Measurements from ENCODE around the gene DECR2.
"Not testable (repeated sequence)": the region's sequence is repeated elsewhere in the genome, so short reads cannot be mapped to it uniquely, and the experiment has no call there.

Gene DECR2, protein sequence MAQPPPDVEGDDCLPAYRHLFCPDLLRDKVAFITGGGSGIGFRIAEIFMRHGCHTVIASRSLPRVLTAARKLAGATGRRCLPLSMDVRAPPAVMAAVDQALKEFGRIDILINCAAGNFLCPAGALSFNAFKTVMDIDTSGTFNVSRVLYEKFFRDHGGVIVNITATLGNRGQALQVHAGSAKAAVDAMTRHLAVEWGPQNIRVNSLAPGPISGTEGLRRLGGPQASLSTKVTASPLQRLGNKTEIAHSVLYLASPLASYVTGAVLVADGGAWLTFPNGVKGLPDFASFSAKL

DNA sequence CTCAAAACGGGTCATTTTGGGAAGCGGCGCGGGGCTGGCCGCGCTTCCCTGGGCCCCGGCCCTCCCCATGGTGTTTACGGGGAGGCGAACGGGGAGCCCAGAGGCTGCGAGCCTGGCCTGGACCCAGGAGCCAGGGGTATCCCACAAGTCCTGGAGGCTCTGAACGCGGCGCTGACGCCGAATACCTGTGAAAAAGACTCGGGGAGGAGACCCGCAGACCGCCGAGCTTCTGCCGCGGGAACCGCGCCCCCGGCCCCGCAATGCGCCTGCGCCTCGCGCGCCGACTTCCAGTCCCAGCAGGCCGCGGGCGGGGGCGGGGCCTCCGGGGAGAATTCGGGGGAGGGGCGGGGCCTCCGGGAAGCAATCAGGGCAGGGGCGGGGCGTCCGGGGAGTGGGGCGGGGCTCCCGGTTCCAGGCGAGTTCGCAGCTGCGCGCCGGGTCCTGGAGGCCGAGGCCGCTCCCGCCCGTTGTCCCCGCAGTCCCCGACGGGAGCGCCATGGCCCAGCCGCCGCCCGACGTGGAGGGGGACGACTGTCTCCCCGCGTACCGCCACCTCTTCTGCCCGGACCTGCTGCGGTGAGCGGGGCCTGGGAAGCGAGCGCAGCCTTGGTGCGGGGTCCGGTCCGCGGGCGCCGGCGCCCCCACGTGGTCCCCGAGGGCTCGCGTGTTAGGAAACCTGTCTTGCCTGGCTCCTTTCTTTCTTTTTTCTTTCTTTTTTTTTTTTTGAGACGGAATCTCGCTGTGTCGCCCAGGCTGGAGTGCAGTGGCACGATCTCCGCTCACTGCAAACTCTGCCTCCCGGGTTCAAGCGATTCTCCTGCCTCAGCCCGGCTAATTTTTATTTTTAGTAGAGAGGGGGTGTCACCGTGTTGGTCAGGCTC is at the start of gene DECR2:
Gene DECR2 (plus strand): TSS at position 418 of the 881 bp plus-strand sequence. CDS start 79 bp downstream, at position 497.
- peak; percentile 95 for DNase-seq (ENCODE audit: low spot score)

DNA sequence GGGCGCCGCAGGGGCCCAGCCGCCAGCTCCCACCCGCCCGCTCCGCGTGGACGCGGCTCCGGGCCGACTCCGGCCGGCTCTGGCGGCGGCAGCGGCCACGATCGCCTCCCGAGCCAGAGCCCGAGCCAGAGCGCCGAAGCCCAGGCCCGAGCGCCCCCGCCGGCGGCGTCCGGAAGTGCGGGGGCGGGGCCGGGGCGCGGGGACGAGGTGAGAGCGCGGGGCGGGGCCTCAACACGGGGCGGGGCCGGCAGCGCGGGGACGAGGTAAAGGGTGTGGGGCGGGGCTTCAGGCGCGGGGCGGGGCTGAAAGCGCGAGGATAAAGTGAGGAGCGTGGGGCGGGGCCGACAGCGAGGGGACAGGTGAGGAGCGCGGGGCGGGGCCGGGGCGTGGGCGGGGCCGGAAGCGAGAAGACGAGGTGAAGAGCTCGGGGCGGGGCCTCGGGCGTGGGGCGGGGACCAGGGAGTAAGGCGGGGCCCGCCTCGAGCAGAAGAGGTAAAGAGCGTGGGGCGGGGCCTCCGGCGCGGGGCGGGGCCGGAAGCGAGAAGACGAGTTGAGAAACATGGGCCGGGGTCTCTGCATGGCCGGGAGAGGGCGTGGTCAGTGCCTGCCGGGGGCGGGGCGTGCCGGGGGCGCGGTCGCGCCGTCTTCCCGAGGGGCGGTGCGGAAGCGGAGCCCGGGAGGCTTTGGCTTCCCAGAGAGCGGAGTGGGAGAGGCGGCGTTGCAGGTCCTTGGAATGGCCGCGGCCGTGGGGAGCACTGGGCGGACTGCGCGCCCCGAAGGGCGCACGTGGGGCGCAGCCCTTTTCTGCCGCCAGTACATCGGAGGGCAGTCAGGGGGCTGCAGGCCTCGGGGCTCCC is 48.9 kb upstream of the DECR2 start, which contains the start of gene AXIN1:
Gene AXIN1 (minus strand): TSS at position 177 of the 857 bp plus-strand sequence. CDS start 5,698 bp downstream, outside the sequence.
- DNase-seq (ENCODE audit: low spot score) = peak; percentile 100

DNA sequence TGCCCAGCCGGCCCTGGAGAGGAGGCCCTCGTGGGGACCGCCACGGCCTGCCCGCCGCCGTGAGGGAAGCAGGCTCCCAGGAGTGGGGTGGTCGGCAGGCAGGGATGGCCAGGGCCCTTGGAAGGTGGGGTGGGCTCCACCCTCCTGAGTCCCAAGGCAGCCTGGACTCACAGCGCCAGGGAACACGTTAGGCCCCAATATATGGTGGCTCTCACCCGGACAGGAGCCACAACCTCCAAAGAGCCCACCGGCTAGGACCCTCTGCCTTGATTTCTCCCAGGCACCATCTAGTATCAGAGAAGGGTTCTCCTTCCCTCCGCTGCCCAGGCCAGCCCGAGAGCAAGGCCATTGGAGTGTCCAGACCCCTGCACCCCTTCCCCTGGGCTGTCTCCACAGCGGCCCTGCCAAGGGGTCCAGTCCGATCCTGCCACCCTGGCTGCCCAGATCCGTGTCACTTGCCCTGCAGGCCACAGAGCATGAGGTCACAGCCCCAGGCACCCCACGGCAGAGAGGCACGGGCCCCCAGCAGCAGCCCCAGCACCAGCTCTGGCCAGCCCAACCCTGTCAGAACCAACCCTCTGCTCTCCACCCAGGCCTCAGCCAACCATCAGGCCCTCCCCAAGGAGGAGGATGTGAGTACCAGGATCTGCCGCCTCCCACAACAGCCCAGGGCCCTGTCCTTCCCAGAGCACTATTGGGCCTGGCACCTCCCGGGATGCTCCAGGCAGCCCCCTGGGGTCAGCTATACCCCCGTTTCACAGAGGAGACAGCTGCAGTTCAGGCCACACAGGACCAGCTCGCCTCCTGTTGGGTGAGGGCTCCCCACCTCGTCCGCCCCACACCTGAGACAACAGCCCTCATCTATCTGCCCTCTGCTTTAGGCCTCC is 48.0 kb upstream of the DECR2 start:
- DNase-seq (ENCODE audit: low spot score) = no peak

DNA sequence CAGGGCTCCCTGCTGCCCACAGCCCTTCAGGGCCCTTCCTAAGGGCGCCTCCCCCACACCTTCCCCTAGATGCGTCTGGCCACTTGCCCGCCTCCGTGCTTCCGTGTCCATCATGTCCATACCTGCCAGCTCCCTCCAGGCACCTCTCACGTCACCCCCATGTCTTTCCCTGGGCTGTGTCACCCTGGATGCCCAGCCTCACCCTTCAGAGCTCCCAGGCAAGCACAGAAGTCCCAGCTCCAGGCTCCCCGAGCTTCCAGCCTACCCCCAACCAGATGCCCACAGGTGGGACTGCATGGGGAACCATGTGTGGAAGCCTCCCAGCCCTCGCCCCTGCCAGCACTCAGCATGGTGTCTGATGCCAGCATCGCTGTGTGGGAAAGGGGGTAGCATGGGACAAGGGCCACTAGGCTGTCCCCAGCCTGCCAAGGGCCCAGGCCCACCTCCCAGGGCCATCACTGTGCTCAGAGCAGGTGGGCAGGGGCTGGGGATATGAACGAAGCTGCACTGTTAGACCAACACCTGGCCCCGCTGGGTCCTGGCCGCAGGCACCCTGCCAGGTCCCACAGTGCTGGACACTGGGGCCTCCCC is 47.3 kb upstream of the DECR2 start:
- no peak for DNase-seq (ENCODE audit: low spot score)

DNA sequence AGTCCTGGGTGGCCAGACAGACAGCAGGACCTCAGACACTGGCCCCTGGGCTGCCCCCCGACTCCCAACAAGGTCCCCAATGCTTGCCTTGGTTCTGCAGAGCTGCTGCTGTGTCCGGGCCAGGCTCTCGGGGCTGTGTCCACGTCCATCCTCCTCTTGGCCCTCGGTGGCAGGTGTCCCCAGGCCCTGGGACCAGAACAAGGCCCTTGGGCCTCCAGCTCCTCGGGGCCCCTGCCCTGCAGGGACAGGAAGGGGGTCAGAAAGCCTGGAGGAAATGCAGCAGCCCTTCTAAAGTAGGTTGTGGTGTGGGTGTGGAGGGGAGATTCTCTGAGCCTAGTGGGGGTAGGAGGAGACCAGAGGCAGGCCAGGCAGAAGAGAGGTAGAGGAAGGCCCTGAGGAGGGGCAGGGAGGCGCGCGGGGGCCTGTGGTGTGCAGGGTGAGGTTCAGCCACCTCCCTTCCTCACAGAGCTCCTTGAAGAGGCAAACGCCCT is 46.7 kb upstream of the DECR2 start:
- peak; percentile 58 for DNase-seq (ENCODE audit: low spot score)

DNA sequence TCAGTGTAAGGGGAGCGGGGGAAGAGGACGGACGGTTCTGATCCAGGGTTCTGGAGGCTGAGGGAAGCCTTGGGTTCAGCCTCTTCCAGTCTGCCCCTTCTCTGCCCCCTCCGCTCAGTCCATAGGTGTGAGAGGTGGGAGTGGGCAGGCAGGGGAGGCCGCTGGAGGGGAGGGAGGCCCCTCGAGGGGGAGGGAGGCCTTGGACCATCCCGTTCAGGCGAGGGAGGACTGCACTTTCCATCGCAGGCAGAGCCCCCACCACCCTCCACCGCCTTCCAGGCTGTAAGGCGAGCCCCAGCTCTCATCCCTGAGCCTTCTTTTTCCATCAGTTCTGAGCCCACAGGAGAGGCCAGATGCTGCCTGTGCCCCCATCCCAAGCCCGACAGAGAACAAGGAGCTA is 44.9 kb upstream of the DECR2 start:
- DNase-seq (ENCODE audit: low spot score) = no peak

DNA sequence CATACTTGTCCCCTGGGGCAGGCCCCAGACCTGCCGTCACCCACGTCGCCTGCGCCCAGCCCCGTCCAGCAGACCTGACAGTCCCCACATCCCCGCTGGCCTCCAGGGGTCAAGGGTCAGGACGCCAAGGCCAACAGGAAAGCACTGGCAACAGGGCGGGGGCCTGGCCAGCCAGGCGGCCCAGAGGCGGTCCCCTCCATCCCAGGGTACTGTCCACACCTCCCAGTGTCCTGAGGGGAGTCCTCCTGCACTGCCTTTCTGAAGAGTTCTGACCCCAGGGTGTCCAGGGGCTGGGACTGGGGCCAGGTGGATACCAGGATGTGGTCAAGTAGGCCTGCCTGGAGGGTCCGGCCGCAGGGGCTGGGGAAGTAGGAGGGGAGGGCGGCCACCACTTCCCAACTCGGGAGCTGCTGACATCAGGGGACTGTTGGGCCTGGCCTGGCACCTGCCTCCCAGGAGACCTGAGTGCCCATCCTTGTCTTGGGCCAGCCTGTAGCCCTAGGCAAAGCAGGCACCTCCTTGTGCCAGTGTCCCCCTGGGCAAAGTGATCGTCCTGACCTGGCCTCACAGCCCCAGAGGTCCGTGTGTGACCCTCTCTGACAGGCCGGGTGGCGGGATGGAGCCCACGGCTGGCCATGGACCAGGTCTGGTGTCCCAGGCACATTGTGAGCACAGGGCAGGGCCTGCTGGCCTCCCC is 42.5 kb upstream of the DECR2 start:
- no peak for DNase-seq (ENCODE audit: low spot score)

DNA sequence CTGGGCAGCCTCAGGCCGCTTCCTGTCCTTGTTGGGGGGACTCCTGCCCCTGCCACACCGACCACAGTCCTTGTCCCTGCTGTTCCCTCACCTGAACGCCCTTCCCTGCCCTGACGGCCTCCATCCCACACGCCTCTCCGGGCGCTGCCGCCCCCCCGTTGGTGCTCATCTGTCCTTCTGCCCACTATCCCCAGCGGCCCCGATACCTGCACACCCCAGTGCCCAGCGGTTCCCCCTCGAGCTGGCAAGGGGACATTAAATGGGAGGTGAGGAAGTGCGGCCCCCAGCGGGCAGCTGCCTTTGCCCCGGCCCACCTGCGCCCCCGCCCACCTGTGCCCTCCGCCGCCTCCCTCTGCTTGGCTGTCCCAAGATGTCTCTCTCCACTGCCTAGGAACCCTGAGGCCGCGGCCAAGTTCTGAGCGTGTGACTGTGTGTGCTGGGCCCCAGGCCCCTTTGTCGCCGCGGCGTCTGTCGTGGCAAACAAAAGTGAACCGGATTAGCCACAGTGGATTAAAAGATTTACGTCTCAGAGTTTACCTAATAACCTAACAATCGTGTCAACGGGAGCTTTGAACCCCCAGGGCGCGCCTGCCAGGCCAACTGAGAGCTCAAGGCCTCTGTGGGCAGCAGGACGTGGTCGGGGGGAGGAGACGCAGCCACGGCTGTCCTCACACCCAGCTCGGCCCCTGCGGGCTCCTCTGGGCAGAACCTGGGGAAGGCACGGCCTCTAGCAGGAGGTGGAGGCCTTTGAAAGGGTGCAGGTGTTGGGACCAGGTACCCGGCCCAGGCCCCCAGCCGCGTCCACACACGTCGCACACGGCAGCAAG is 41.6 kb upstream of the DECR2 start:
- no peak for DNase-seq (ENCODE audit: low spot score)

DNA sequence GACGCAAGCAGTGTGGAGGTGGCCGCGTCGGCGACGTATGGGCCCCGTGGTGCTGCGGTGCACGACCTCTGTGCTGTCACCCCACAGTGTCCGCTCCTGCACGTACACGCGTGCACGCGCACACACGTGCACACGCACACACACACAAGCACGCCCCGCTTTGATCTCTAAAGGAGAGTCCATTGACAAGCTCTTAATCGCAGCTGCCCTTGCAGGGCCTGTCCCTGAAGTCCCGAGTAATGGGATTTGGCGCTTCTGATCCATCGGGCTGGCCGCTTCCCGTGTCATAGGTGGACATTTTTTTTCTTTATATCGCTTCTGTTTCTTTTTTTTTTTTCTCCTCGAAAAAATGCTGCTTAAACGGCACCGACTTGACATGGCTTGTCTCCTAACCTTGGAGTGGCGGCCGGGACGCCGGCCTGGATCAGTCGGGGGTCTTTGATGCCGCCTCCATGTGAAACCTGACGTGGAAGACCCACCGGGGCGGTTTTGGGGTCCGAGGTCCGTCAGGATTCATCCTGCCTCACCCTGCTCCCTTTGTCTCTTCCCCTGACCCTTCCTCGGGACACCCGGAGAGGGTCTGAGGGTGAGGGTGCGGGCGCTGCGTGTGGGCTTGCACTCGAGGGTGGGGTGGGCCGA is 40.9 kb upstream of the DECR2 start:
- no peak for DNase-seq (ENCODE audit: low spot score)

DNA sequence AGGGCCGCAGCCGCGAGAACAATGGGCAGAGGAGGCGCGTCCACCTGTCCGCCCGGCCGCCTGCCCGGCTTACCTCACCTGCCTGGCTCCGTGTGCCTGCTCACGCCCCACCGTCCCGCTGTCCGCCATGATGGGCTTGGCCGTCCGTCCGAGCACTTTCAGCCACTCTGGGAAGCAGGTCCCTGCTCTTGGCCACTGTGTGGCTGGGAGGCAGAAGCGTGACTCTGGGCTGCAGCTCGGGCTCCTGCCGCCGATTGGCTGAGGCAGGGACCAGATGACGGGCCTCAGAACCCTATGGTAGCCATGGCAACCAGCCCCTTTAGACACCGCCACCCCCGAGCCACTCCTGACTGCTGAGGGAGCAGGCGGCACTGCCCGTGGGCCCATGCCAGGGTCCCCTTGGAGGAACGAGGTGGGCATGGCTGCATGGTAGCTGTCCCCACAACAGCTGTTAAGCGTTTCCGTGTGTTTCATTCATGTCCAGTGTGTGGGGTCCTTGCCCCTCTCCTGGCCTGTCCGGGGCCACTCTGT is 40.3 kb upstream of the DECR2 start:
- no peak for DNase-seq (ENCODE audit: low spot score)

DNA sequence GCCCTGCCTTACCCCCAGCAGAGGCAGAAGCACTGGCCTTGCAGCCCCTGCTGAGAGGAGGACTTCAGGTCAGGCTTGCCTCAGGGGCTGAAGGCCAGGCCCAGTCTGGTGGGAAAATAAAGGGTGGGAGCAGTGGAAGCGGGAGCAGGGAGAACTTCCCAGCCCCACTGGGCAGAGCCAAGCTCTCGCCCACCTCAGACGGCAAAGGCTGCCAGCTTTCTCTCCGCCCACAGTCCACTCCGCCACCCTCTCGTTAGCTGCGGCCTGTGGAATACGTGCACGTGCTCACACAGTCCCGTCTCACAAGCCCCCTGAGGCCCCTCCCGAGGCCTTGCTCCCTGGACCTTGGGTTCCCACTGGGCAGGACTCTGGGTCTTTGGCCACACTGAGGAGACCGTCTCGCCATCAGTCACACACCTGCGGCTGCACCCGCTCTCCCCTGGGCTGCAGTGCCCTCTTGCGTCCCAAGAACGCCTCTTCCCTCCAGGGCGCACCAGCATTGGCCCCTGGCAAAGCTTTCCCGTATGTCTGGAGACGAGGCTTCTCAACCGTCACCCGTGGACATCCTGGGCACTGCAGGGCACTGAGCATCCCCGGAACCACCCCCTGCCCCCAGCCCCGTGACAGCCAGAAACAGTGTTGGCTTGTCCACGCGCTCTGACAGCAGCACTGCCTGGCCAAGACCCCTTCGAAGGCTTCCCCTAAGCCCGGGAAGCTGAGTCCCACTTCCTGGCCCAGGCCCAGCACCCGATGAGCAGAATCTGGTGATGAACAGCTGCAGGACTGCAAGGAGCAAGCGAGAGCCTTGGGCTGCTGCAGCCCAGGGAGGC is 39.6 kb upstream of the DECR2 start:
- DNase-seq (ENCODE audit: low spot score) = peak; percentile 72

DNA sequence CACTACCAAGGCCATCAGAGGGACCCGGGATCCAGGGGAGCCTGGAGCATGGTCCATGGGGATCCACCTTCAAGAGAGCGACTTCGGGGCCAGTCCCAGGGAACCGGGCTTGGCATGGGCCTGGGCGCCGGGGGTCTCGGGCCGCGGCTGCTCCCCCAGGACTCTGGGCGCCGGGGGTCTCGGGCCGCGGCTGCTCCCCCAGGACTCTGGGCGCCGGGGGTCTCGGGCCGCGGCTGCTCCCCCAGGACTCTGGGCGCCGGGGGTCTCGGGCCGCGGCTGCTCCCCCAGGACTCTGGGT is 39.0 kb upstream of the DECR2 start:
- DNase-seq (ENCODE audit: low spot score) = not testable (repeated sequence)

DNA sequence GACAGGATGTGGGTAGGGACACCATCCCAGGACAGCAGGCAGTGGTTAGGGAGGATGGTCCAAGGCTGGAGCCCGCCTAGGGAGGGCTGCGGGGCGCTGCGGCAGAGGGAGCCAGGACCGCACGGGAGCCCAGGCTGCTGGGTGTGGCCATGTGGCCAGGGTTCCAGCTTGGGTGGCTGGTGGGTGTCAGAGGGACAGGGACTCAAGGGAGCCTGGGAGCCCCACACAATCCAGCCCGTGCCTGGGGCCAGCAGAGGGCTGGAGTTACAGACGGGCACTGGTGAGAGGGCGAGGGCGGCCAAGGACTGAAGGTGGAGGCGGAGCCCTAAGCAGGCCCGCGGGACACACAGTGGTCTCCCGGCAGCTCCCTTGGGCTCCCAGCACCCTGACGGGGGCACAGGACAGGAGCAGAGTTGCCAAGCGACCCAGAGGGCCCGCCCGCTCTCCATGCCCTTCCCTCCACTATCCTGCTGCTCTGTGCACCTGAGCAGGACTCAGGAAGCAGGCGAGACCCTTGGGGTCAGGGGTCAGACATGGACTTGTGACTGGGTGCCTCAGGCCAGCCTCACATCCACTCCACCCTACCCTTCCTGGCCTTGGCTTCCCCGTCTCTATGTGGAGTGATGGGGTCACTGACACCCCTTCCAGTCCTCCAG is 38.4 kb upstream of the DECR2 start:
- DNase-seq (ENCODE audit: low spot score) = no peak

DNA sequence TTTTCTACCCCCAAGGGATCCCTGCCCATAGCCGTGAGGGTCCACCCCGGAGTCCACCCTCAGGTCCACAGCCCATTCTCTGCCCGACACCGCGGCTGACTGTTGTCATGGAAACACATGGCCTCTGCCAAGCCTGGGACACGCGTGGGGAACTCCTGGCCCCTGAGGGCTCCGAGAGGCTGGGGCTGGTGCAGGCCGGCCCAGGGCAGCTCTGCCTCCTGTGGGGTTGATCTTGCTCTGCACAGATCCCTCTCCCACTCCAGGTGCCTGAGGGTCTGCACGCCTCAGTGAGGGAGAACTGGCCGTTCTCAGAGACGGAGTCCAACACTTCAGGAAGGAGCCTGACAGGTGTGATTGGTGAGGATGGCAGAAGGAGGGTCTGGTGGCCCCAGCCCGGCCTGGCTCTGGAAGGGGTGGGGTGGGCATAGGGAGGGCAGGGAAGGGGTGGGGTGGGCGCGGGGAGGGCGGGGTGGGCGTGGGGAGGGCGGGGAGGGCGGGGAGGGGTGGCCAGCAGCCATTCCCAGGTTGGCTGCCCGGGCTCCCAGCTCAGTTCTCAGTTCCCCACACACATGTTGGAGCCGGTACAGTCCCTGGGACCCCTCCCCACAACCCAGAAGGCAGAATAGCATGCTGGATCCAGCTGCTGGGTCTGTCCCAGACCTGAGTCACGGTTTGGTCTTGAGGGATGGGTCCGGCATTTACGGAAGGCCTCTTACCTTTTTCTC is 37.8 kb upstream of the DECR2 start:
- no peak for DNase-seq (ENCODE audit: low spot score)

DNA sequence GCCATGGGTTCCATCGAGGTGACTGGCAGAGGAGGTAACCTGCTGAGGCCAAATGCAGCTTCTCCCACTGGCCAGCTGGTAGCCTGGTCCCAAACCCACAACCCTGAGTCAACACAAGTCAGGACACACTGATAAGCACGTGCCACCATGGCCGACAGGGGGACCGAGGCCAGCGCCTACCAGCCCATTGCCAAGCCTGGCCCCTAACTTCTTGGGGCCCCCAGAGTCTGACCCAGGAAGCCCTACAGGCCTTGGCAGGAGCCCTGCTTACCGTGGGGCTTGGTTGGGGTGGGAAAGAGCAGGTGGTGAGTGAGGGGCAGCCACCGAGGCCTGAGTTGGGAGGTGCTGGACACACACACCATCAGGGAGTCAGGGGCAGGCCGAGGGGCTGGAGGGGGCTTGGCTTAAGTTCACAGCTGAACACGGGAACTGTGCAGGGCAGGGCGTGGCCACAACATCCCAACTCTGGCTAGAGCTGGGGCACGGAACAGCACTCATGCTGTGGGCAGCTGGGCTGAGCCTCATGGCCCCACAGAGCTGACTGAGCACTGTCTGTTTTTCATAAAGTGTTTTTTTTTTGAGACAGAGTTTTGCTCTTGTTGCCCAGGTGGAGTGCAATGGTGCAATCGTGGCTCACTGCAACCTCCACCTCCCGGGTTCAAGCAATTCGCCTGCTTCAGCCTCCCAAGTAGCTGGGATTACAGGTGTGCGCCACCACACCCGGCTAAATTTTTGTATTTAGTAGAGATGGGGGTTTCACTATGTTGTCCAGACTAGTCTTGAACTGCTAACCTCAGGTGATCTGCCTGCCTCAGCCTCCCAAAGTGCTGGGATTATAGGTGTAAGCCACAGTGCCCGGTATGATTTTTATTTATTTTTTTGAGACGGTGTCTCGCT is 36.8 kb upstream of the DECR2 start:
- no peak for DNase-seq (ENCODE audit: low spot score)
